Measurements from ENCODE around the gene INKA1. TPM values are rescaled to one million over a fixed set of nuclear protein-coding genes. Genes with fewer than 3 reads are reported as not detected.
A peak's percentile ranks its signal among the peaks of the same experiment; 100 is the strongest.

Gene INKA1
- total and polyA plus RNA-seq, 4 donors = 0.84 to 4.2 (median 1.2) TPM

DNA sequence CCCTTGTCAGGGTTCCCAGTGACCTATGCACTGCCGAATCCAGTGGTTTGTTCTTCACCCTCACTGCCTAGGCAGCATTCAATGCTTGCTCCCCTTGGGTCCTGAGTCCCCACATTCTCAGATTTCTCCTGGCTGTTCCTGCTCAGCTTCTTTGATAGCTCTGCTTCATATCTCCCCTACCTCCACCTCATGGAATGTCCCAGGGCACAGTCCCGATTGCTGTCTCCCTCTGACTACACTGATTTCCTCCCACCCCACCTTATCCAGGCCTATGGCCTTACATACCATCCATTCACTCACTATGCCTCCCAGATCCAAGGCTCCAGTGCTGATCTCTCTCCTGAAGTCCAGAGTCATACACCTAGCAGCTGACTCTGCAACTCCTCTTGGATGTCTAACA, 1.9 kb upstream of the INKA1 start:
- no peak for DNase-seq (ENCODE audit: low spot score)
- no peak for TF ChIP-seq RXRA (IDR thresholded peaks at IDR 0.05)
- no peak for TF ChIP-seq FOXA2 (IDR thresholded peaks at IDR 0.05)
- TF ChIP-seq TAF1 (conservative IDR thresholded peaks at IDR 0.05) = no peak
- no peak for TF ChIP-seq HNF4A (conservative IDR thresholded peaks at IDR 0.05)
- TF ChIP-seq JUND (IDR thresholded peaks at IDR 0.05) = no peak
- no peak for TF ChIP-seq YY1 (IDR thresholded peaks at IDR 0.05)
- TF ChIP-seq, protein P1, sequence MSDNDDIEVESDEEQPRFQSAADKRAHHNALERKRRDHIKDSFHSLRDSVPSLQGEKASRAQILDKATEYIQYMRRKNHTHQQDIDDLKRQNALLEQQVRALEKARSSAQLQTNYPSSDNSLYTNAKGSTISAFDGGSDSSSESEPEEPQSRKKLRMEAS (IDR thresholded peaks at IDR 0.05) = no peak
- TF ChIP-seq HNF4G (IDR thresholded peaks at IDR 0.05) = no peak
- TF ChIP-seq, protein P2, sequence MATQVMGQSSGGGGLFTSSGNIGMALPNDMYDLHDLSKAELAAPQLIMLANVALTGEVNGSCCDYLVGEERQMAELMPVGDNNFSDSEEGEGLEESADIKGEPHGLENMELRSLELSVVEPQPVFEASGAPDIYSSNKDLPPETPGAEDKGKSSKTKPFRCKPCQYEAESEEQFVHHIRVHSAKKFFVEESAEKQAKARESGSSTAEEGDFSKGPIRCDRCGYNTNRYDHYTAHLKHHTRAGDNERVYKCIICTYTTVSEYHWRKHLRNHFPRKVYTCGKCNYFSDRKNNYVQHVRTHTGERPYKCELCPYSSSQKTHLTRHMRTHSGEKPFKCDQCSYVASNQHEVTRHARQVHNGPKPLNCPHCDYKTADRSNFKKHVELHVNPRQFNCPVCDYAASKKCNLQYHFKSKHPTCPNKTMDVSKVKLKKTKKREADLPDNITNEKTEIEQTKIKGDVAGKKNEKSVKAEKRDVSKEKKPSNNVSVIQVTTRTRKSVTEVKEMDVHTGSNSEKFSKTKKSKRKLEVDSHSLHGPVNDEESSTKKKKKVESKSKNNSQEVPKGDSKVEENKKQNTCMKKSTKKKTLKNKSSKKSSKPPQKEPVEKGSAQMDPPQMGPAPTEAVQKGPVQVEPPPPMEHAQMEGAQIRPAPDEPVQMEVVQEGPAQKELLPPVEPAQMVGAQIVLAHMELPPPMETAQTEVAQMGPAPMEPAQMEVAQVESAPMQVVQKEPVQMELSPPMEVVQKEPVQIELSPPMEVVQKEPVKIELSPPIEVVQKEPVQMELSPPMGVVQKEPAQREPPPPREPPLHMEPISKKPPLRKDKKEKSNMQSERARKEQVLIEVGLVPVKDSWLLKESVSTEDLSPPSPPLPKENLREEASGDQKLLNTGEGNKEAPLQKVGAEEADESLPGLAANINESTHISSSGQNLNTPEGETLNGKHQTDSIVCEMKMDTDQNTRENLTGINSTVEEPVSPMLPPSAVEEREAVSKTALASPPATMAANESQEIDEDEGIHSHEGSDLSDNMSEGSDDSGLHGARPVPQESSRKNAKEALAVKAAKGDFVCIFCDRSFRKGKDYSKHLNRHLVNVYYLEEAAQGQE (IDR thresholded peaks at IDR 0.05) = no peak
- TF ChIP-seq RAD21 (IDR thresholded peaks at IDR 0.05) = no peak
- TF ChIP-seq FOXA1 (IDR thresholded peaks at IDR 0.05) = no peak
- no peak for TF ChIP-seq SP1 (IDR thresholded peaks at IDR 0.05)
- TF ChIP-seq EGR1 (IDR thresholded peaks at IDR 0.05; ENCODE audit: low read depth in 2 of 2) = no peak
- no peak for TF ChIP-seq NR2F2 (IDR thresholded peaks at IDR 0.05)
- no peak for TF ChIP-seq GABPA (IDR thresholded peaks at IDR 0.05 in 1 of 2, conservative IDR thresholded peaks at IDR 0.05 in 1 of 2)
- Histone ChIP-seq H3K4me3 (ENCODE audit: low read depth in 1 of 3, low read length in 3 of 3) (no peak overlapping the region), H3K9ac (ENCODE audit: low read depth in 1 of 2, low read length in 2 of 2) (no peak overlapping the region), H3K4me1 (ENCODE audit: control insufficient read depth in 4 of 4, insufficient read depth in 4 of 4, low read length in 3 of 4) (peaks cover 0 to 32% (median 3%) of the 10 kb centered on the region in 4 donors), H3K27me3 (ENCODE audit: control insufficient read depth in 4 of 4, insufficient read depth in 4 of 4, low read length in 3 of 4) (no peaks in the 10 kb centered on the region), H3K27ac (ENCODE audit: low read depth in 1 of 2, low read length in 2 of 2) (no peak overlapping the region), H3K36me3 (ENCODE audit: control insufficient read depth in 4 of 4, insufficient read depth in 3 of 4, low read depth in 1 of 4, low read length in 3 of 4) (no peaks in the 10 kb centered on the region), H3K9me3 (ENCODE audit: control insufficient read depth in 4 of 4, low read length in 3 of 4) (no peaks in the 10 kb centered on the region)
- WGBS = 65% methylated on average over 2 of the region's 2 CpGs

DNA sequence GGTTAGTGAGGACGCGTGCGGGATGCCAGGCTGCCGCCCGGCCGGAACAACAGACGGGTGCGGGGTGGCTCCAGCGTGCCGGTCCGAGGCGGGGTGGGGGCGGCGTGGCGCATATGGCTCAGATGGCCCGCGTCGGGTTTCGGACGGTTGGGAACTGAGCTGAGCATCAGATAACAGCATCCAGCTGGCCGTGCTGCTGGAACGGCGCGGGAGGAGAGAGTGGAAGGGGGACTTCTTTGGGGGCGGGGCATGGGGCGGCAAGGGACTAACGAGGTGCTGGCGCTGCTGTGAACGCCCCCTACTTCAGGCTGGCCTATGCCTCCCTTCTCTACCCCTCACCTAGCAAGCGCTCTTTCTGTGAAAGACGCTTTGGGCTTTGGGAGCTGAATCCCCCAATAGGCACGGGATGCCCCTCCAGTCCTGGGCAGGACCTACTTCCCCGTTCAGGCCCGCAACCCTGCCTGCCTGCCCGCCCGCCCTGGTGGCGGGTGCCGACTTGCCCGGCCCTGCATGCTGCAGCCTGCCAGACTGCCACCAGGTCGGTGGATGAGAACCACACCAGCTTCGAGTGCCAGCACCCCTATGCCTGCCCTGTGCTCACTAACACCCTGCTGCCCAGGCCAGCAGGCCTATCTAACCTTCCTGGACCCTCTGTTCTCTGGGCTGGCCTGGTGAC, 542 bp downstream of the INKA1 start:
- Histone ChIP-seq H3K27me3 (ENCODE audit: control insufficient read depth in 4 of 4, insufficient read depth in 4 of 4, low read length in 3 of 4) (no peaks in the 10 kb centered on the region), H3K9ac (ENCODE audit: low read depth in 1 of 2, low read length in 2 of 2) (no peak overlapping the region), H3K36me3 (ENCODE audit: control insufficient read depth in 4 of 4, insufficient read depth in 3 of 4, low read depth in 1 of 4, low read length in 3 of 4) (no peaks in the 10 kb centered on the region), H3K4me1 (ENCODE audit: control insufficient read depth in 4 of 4, insufficient read depth in 4 of 4, low read length in 3 of 4) (peaks cover 0 to 42% (median 8%) of the 10 kb centered on the region in 4 donors), H3K27ac (ENCODE audit: low read depth in 1 of 2, low read length in 2 of 2) (peak overlapping the region; percentile 59), H3K4me3 (ENCODE audit: low read depth in 1 of 3, low read length in 3 of 3) (peak overlapping the region; percentile 29 to 96 (median 81)), H3K9me3 (ENCODE audit: control insufficient read depth in 4 of 4, low read length in 3 of 4) (no peaks in the 10 kb centered on the region)
- TF ChIP-seq FOXA1 (IDR thresholded peaks at IDR 0.05) (no peak), YY1 (IDR thresholded peaks at IDR 0.05) (no peak), TAF1 (conservative IDR thresholded peaks at IDR 0.05) (no peak), GABPA (IDR thresholded peaks at IDR 0.05 in 1 of 2, conservative IDR thresholded peaks at IDR 0.05 in 1 of 2) (no peak), FOXA2 (IDR thresholded peaks at IDR 0.05) (no peak), NR2F2 (IDR thresholded peaks at IDR 0.05) (no peak)
- TF ChIP-seq, protein P1 (IDR thresholded peaks at IDR 0.05) = no peak
- TF ChIP-seq, protein P2 (IDR thresholded peaks at IDR 0.05) = no peak
- TF ChIP-seq, protein P3, sequence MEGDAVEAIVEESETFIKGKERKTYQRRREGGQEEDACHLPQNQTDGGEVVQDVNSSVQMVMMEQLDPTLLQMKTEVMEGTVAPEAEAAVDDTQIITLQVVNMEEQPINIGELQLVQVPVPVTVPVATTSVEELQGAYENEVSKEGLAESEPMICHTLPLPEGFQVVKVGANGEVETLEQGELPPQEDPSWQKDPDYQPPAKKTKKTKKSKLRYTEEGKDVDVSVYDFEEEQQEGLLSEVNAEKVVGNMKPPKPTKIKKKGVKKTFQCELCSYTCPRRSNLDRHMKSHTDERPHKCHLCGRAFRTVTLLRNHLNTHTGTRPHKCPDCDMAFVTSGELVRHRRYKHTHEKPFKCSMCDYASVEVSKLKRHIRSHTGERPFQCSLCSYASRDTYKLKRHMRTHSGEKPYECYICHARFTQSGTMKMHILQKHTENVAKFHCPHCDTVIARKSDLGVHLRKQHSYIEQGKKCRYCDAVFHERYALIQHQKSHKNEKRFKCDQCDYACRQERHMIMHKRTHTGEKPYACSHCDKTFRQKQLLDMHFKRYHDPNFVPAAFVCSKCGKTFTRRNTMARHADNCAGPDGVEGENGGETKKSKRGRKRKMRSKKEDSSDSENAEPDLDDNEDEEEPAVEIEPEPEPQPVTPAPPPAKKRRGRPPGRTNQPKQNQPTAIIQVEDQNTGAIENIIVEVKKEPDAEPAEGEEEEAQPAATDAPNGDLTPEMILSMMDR (IDR thresholded peaks at IDR 0.05; ENCODE audit: low read depth, low read length, missing input control) = no peak
- TF ChIP-seq, protein P4, sequence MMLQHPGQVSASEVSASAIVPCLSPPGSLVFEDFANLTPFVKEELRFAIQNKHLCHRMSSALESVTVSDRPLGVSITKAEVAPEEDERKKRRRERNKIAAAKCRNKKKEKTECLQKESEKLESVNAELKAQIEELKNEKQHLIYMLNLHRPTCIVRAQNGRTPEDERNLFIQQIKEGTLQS (IDR thresholded peaks at IDR 0.05) = no peak
- 12% methylated on average over 41 of the region's 41 CpGs for WGBS
- no peak for DNase-seq (ENCODE audit: low spot score)

Measured in liver (tissue), 9 donors.